IPS-18a (cell line): ENCODE measurements around the gene INPP5K.
A peak's percentile ranks its signal among the peaks of the same experiment; 100 is the strongest.

Source experiments
- H3K27ac ChIP-seq: one replicate; pipeline ENCODE4 v1.5.1; 2013; ENCODE audit warnings: low read length
- H3K27me3 ChIP-seq: one replicate; pipeline ENCODE4 v1.6.1; 2013; ENCODE audit warnings: mild to moderate bottlenecking, low read length; ENCODE audit not compliant: control insufficient read depth, insufficient read depth
- H3K36me3 ChIP-seq: one replicate; pipeline ENCODE4 v1.6.1; 2013; ENCODE audit warnings: low read depth, low read length; ENCODE audit not compliant: control insufficient read depth
- H3K4me1 ChIP-seq: one replicate; pipeline ENCODE4 v1.6.1; 2013; ENCODE audit warnings: low read depth, low read length; ENCODE audit not compliant: control insufficient read depth
- H3K4me3 ChIP-seq: one replicate; pipeline ENCODE4 v1.5.1; 2013; ENCODE audit warnings: low read length
- H3K9ac ChIP-seq: one replicate; pipeline ENCODE4 v1.6.1; 2013; ENCODE audit warnings: mild to moderate bottlenecking, low read length, moderate library complexity
- H3K9me3 ChIP-seq: one replicate; pipeline ENCODE4 v1.6.1; 2013; ENCODE audit warnings: low read depth, low read length; ENCODE audit not compliant: control insufficient read depth

The INPP5K gene

DNA sequence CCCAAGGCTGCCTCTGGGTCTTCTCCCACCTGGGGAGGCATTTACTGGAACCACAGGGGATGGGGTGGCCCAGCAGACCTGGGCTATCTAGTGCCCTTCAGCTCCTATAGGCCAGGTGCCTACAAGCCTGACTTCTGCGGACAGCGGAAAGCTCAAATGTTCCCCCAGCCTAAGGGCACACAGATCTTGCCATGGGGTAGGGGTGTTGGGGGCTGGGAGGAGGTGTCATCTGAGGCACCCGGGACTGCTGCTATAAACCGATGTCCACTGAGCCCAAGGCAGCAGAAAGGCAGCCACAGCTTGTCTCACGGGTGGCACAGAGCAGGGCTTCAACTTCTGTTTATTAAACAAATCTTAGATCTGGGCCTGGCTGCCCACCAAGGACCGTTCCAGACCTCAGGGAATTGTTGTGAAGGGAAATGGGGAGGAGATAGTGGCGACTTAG, 27.6 kb downstream of the INPP5K start:
- Histone ChIP-seq H3K4me1 (peaks cover 6% of the 10 kb centered on the region), H3K9me3 (no peaks in the 10 kb centered on the region), H3K36me3 (no peaks in the 10 kb centered on the region), H3K4me3 (peak overlapping the region; percentile 62), H3K27me3 (peaks cover 45% of the 10 kb centered on the region), H3K9ac (no peak overlapping the region), H3K27ac (no peak overlapping the region)

DNA sequence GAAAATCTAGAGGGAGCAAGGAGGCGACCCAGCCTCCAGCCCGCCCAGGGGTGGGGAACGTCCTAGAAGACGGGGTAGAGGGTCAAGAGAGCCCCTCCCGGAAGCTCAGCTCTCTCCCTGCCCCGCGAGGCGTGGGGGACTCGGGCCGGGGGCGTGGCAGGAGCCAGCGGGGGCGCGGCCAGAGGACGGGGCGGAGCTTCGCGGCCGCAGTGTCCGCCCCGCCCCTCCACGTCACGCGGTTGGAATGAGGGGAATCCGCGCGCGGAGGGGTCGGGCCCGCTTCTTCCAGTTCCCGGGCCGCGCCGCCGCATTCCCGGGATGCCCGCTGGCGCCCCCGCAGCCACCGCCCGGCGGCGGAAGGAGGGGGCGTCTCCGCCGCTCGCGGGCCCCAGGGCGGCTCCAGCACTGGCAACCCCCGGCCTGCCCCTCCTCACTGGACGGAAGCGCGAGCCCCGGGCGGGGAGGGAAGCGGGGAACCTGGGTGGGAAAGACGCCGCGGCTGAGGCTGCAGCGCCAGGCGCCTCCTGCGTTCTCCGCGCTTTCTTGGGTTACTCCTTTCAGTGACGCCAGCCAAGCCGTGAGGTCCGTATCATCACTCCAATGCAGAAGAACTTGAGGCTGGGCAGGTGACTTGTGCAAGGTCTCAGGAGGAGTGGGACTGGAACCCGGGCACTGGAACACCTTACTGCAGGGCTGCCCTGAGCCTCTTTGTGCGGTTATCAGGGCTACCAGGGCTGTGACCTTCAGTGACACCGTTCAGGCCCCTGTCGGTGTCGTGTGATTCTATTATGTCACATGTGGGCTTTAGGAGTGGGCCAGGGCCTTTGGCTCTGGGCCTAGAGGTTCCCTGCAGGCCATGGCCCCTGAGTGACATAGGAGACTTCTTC, 28.2 kb downstream of the INPP5K start:
- H3K4me3 ChIP-seq, result peak overlapping the region; percentile 62
- peak overlapping the region; percentile 28 for H3K9ac ChIP-seq
- no peaks in the 10 kb centered on the region for H3K9me3 ChIP-seq
- H3K36me3 ChIP-seq, result no peaks in the 10 kb centered on the region
- H3K4me1 ChIP-seq, result peaks cover 6% of the 10 kb centered on the region
- H3K27me3 ChIP-seq, result peaks cover 45% of the 10 kb centered on the region
- H3K27ac ChIP-seq, result no peak overlapping the region

GRCh38 chr17:1486802-1487695, 29.4 kb downstream of the INPP5K start:
- Histone ChIP-seq H3K9ac (no peak overlapping the region), H3K4me3 (peak overlapping the region; percentile 62), H3K4me1 (peaks cover 6% of the 10 kb centered on the region), H3K9me3 (no peaks in the 10 kb centered on the region), H3K27me3 (peaks cover 42% of the 10 kb centered on the region), H3K27ac (no peak overlapping the region), H3K36me3 (no peaks in the 10 kb centered on the region)

GRCh38 chr17:1485423-1486376, 30.7 kb downstream of the INPP5K start:
- Histone ChIP-seq H3K4me3 (peak overlapping the region; percentile 52), H3K27ac (no peak overlapping the region), H3K9me3 (no peaks in the 10 kb centered on the region), H3K9ac (no peak overlapping the region), H3K27me3 (peaks cover 40% of the 10 kb centered on the region), H3K4me1 (peaks cover 6% of the 10 kb centered on the region), H3K36me3 (no peaks in the 10 kb centered on the region)

- Histone ChIP-seq H3K27ac (no peak overlapping the region), H3K36me3 (no peaks in the 10 kb centered on the region), H3K4me3 (peak overlapping the region; percentile 52), H3K9me3 (no peaks in the 10 kb centered on the region), H3K9ac (no peak overlapping the region), H3K4me1 (peaks cover 6% of the 10 kb centered on the region), H3K27me3 (peaks cover 36% of the 10 kb centered on the region)
These were observed 31.6 kb downstream of the INPP5K start for GRCh38 chr17:1484676-1485422.

DNA sequence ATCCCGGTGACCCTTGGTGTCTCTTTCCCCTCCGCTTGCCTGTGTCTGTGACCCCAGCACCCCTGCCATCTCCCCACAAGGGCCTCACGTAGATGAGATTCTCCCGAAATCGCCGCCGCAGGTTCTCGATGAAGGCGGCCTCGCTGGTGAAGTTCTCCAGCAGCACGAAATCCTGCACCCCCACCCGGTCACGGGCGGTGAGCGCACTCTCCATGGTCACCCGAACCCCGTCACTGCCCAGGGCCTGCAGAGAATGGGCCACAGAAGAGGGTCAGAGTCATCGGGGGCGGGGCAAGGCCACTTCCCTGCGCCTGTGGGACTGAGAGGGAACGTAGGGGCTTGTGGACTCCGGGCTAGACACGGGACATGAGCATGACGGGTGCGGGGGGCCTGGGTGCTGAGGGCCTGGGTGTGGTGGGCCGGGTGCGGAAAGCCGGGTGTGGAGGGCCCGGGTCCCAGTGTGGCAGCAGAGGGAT, 32.3 kb downstream of the INPP5K start:
- H3K27me3 ChIP-seq, result peaks cover 28% of the 10 kb centered on the region
- no peak overlapping the region for H3K9ac ChIP-seq
- H3K4me1 ChIP-seq, result peaks cover 6% of the 10 kb centered on the region
- H3K27ac ChIP-seq, result no peak overlapping the region
- H3K4me3 ChIP-seq, result no peak overlapping the region
- H3K9me3 ChIP-seq, result no peaks in the 10 kb centered on the region
- no peaks in the 10 kb centered on the region for H3K36me3 ChIP-seq

DNA sequence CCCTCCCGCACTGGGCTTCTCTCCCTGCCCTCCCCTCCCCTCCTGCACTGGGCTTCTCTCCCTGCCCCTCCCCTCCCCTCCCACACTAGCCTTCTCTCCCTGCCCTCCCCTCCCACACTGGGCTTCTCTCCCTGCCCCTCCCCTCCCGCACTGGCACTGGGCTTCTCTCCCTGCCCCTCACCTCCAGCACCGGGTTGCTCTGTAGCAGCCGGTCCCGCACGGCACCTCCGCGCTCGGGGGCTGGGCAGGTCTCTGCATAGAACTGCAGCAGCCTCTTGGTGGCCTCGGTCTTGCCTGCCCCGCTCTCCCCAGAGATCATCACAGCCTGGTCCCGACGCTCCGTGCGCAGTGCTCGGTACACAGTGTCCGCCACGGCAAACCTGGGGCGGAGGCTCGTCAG, 33.7 kb downstream of the INPP5K start:
- Histone ChIP-seq H3K9ac (no peak overlapping the region), H3K4me3 (no peak overlapping the region), H3K36me3 (peaks cover 5% of the 10 kb centered on the region), H3K27ac (no peak overlapping the region), H3K4me1 (no peaks in the 10 kb centered on the region), H3K9me3 (no peaks in the 10 kb centered on the region), H3K27me3 (peaks cover 18% of the 10 kb centered on the region)

GRCh38 chr17:1481736-1482135, 34.7 kb downstream of the INPP5K start:
- H3K9ac ChIP-seq, result no peak overlapping the region
- H3K4me3 ChIP-seq, result no peak overlapping the region
- no peaks in the 10 kb centered on the region for H3K4me1 ChIP-seq
- peaks cover 9% of the 10 kb centered on the region for H3K27me3 ChIP-seq
- no peaks in the 10 kb centered on the region for H3K9me3 ChIP-seq
- H3K36me3 ChIP-seq, result peaks cover 5% of the 10 kb centered on the region
- no peak overlapping the region for H3K27ac ChIP-seq

GRCh38 chr17:1480747-1481465, 35.5 kb downstream of the INPP5K start:
- H3K27ac ChIP-seq, result no peak overlapping the region
- H3K36me3 ChIP-seq, result peaks cover 5% of the 10 kb centered on the region
- H3K4me1 ChIP-seq, result no peaks in the 10 kb centered on the region
- H3K9me3 ChIP-seq, result no peaks in the 10 kb centered on the region
- H3K27me3 ChIP-seq, result peaks cover under 1% of the 10 kb centered on the region
- no peak overlapping the region for H3K9ac ChIP-seq
- H3K4me3 ChIP-seq, result no peak overlapping the region

DNA sequence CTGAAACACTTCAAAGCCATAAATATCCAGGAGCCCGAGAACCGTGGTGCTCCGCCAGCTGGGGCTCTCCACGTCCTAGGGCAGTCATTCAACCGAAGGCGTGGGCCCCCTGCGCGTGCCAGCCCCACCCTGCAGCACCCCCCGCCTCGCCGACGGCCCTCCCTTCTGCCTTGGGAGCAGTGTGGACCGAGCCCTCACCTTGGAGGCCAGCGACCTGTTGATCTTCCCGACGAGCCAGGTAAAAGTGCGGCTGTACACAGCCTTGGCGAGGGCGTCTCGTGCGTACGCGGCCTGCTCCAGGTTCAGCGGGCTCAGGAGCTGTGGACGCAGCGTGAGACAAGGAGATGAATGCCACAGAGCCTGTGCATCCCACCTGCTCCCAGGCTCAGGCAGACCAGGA, 38.0 kb downstream of the INPP5K start:
- Histone ChIP-seq H3K4me1 (no peaks in the 10 kb centered on the region), H3K9ac (no peak overlapping the region), H3K9me3 (no peaks in the 10 kb centered on the region), H3K4me3 (no peak overlapping the region), H3K27me3 (no peaks in the 10 kb centered on the region), H3K36me3 (peaks cover 5% of the 10 kb centered on the region), H3K27ac (no peak overlapping the region)
